Osteoblast (primary cell): ENCODE data around the gene NOSIP. TPM values are rescaled to one million over a fixed set of nuclear protein-coding genes. Genes with fewer than 3 reads are reported as not detected.

Source experiments
- DNase-seq: peaks from one replicate; pipeline ENCODE4 v3.0.0; 2011; ENCODE audit warnings: low spot score, mixed read lengths; ENCODE audit not compliant: insufficient read length; ENCODE audit errors: missing footprints
- H2AFZ ChIP-seq: 2 replicates; pipeline ENCODE4 v1.6.0; 2011; ENCODE audit warnings: mild to moderate bottlenecking, low read length
- H3K27ac ChIP-seq: 2 replicates; pipeline ENCODE4 v1.5.1; 2011; ENCODE audit warnings: mild to moderate bottlenecking, low read depth, low read length, moderate library complexity
- H3K27me3 ChIP-seq: 2 replicates; pipeline ENCODE4 v1.6.0; 2012; ENCODE audit warnings: mild to moderate bottlenecking, control low read depth, inconsistent platforms, low read length, moderate library complexity; ENCODE audit not compliant: insufficient read depth
- H3K36me3 ChIP-seq: 2 replicates; pipeline ENCODE4 v1.5.1; 2011; ENCODE audit warnings: mild to moderate bottlenecking, low read length, control low read depth, moderate library complexity; ENCODE audit not compliant: insufficient read depth
- H3K4me1 ChIP-seq: 2 replicates; pipeline ENCODE4 v1.5.1; 2011; ENCODE audit warnings: mild to moderate bottlenecking, low read length, control low read depth, moderate library complexity; ENCODE audit not compliant: insufficient read depth
- H3K4me2 ChIP-seq: 2 replicates; pipeline ENCODE4 v1.6.0; 2011; ENCODE audit warnings: mild to moderate bottlenecking, low read length; ENCODE audit not compliant: insufficient read depth
- H3K4me3 ChIP-seq: fragments of 200-600 bp; sonication (generic); 3 replicates; pipeline ENCODE4 v1.5.1; 2012; ENCODE audit warnings: mild to moderate bottlenecking, low read length, inconsistent platforms; ENCODE audit not compliant: insufficient read depth
- H3K79me2 ChIP-seq: 2 replicates; pipeline ENCODE4 v1.6.0; 2012; ENCODE audit warnings: mild to moderate bottlenecking, low read length, control low read depth, inconsistent platforms; ENCODE audit not compliant: insufficient read depth
- H3K9me3 ChIP-seq: 2 replicates; pipeline ENCODE4 v1.5.1; 2011; ENCODE audit warnings: low read depth, low read length, control low read depth
- H4K20me1 ChIP-seq: 2 replicates; pipeline ENCODE4 v1.6.0; 2012; ENCODE audit warnings: mild to moderate bottlenecking, low read length, control low read depth; ENCODE audit not compliant: insufficient read depth
- CTCF ChIP-seq: IDR thresholded peaks from 2 replicates; pipeline ENCODE4 v1.5.1; 2011; ENCODE audit warnings: mild to moderate bottlenecking, low read depth, low read length, moderate library complexity; ENCODE audit errors: extremely low read depth
- total RNA-seq: library from RNA; depleted of rRNA; stranded (reverse); fragments of >200 nt; gene quantifications from 2 replicates; pipeline ENCODE4 v1.2.3, GENCODE V29; 2012

NOSIP gene
- 57.5 and 68.0 TPM in 2 replicates for total RNA-seq

GRCh38 chr19:49580264-49581006, at the start of gene NOSIP:
Gene NOSIP (minus strand): TSS chr19:49580556. CDS start chr19:49560691, 19,865 bp downstream.
- Histone ChIP-seq H3K4me1 (peaks cover 18% of the 10 kb centered on the region), H3K27me3 (no peaks in the 10 kb centered on the region), H3K27ac (peak within 1 kb of the TSS; percentile 75), H3K4me2 (peak within 1 kb of the TSS; percentile 96), H2AFZ (peak within 1 kb of the TSS; percentile 100), H3K36me3 (peaks cover 7% of the 10 kb centered on the region), H4K20me1 (peaks cover 12% of the 10 kb centered on the region), H3K4me3 (peak within 1 kb of the TSS; percentile 91), H3K9me3 (no peaks in the 10 kb centered on the region), H3K79me2 (peaks cover 46% of the 10 kb centered on the region)
- TF ChIP-seq CTCF, result no peak
- peak; percentile 94 for DNase-seq

- H4K20me1 ChIP-seq, result no peaks in the 10 kb centered on the region
- H3K4me1 ChIP-seq, result peaks cover 5% of the 10 kb centered on the region
- TF ChIP-seq CTCF, result no peak
These were observed 49.3 kb upstream of the NOSIP start for GRCh38 chr19:49629659-49630058.

GRCh38 chr19:49626226-49626625, 45.9 kb upstream of the NOSIP start:
- Histone ChIP-seq H3K36me3 (peaks cover 18% of the 10 kb centered on the region), H3K79me2 (peaks cover 5% of the 10 kb centered on the region), H3K27ac (no peak overlapping the region), H3K4me1 (peaks cover 5% of the 10 kb centered on the region), H3K9me3 (no peaks in the 10 kb centered on the region), H3K4me2 (no peak overlapping the region), H3K27me3 (no peaks in the 10 kb centered on the region), H2AFZ (no peak overlapping the region), H3K4me3 (no peak overlapping the region), H4K20me1 (peaks cover 2% of the 10 kb centered on the region)
- peak; percentile 45 for DNase-seq
- TF ChIP-seq CTCF, result no peak

More at GRCh38 chr19:49629659-49630058, 49.3 kb upstream of the NOSIP start:
- Histone ChIP-seq H3K4me3 (no peak overlapping the region), H3K9me3 (no peaks in the 10 kb centered on the region), H3K79me2 (no peaks in the 10 kb centered on the region), H2AFZ (no peak overlapping the region), H3K27ac (no peak overlapping the region), H3K4me2 (no peak overlapping the region), H3K36me3 (peaks cover 12% of the 10 kb centered on the region), H3K27me3 (no peaks in the 10 kb centered on the region)
- no peak for DNase-seq
